H9 (cell line): ENCODE results near the gene LPP. TPM values are rescaled to one million over a fixed set of nuclear protein-coding genes. Genes with fewer than 3 reads are reported as not detected.

Experiments used
- DNase-seq: peaks from one replicate; pipeline ENCODE4 v3.0.0-alpha.2; 2017
- H2AFZ ChIP-seq: one replicate; pipeline ENCODE4 v1.6.1; 2013; ENCODE audit warnings: mild to moderate bottlenecking, low read length, control low read depth, moderate library complexity
- H2AK5ac ChIP-seq: 2 replicates; pipeline ENCODE4 v1.6.1; 2013; ENCODE audit warnings: low read length, control low read depth, mixed read lengths; ENCODE audit not compliant: insufficient read length
- H2BK120ac ChIP-seq: one replicate; pipeline ENCODE4 v1.6.1; 2013; ENCODE audit warnings: low read depth, mild to moderate bottlenecking, low read length, control low read depth, inconsistent platforms; ENCODE audit not compliant: poor library complexity, severe bottlenecking
- H2BK12ac ChIP-seq: 2 replicates; pipeline ENCODE4 v1.6.1; 2013; ENCODE audit warnings: low read length, control low read depth, mixed read lengths, low read depth; ENCODE audit not compliant: insufficient read length
- H2BK15ac ChIP-seq: 2 replicates; pipeline ENCODE4 v1.6.1; 2013; ENCODE audit warnings: low read depth, low read length, control low read depth
- H2BK20ac ChIP-seq: one replicate; pipeline ENCODE4 v1.6.1; 2013; ENCODE audit warnings: low read depth, mild to moderate bottlenecking, low read length, control low read depth, inconsistent platforms; ENCODE audit not compliant: poor library complexity, severe bottlenecking
- H2BK5ac ChIP-seq: 2 replicates; pipeline ENCODE4 v1.6.1; 2013; ENCODE audit warnings: low read length, control low read depth, mixed read lengths; ENCODE audit not compliant: insufficient read length
- H3K14ac ChIP-seq: 2 replicates; pipeline ENCODE4 v1.6.1; 2013; ENCODE audit warnings: low read length, control low read depth; ENCODE audit not compliant: insufficient read depth
- H3K18ac ChIP-seq: 2 replicates; pipeline ENCODE4 v1.6.1; 2013; ENCODE audit warnings: low read depth, mild to moderate bottlenecking, mixed read lengths, low read length, control low read depth; ENCODE audit not compliant: insufficient read length
- H3K23ac ChIP-seq: 2 replicates; pipeline ENCODE4 v1.6.1; 2013; ENCODE audit warnings: low read length, control low read depth, mixed read lengths, low read depth; ENCODE audit not compliant: insufficient read length
- H3K23me2 ChIP-seq: 2 replicates; pipeline ENCODE4 v1.6.1; 2013; ENCODE audit warnings: low read depth, mild to moderate bottlenecking, mixed read lengths, low read length, control low read depth; ENCODE audit not compliant: insufficient read length, poor library complexity, severe bottlenecking
- H3K27ac ChIP-seq: 2 replicates; pipeline ENCODE4 v1.5.1; 2013; ENCODE audit warnings: low read length, control low read depth, mixed read lengths, low read depth; ENCODE audit not compliant: insufficient read length
- H3K27me3 ChIP-seq: 2 replicates; pipeline ENCODE4 v1.6.1; 2013; ENCODE audit warnings: low read length, control low read depth, inconsistent platforms; ENCODE audit not compliant: insufficient read depth
- H3K4ac ChIP-seq: 2 replicates; pipeline ENCODE4 v1.6.1; 2013; ENCODE audit warnings: low read depth, mild to moderate bottlenecking, control low read depth, inconsistent platforms, low read length, moderate library complexity
- H3K4me1 ChIP-seq: 2 replicates; pipeline ENCODE4 v1.6.1; 2013; ENCODE audit warnings: low read length, control low read depth, inconsistent platforms; ENCODE audit not compliant: insufficient read depth
- H3K4me2 ChIP-seq: 2 replicates; pipeline ENCODE4 v1.6.1; 2013; ENCODE audit warnings: low read length, control low read depth, mixed read lengths; ENCODE audit not compliant: insufficient read length, insufficient read depth
- H3K56ac ChIP-seq: 2 replicates; pipeline ENCODE4 v1.6.1; 2013; ENCODE audit warnings: low read depth, mild to moderate bottlenecking, mixed read lengths, low read length, control low read depth; ENCODE audit not compliant: insufficient read length
- H3K79me1 ChIP-seq: 2 replicates; pipeline ENCODE4 v1.6.1; 2013; ENCODE audit warnings: low read depth, mild to moderate bottlenecking, moderate library complexity, low read length, control low read depth, inconsistent platforms; ENCODE audit not compliant: insufficient read depth, poor library complexity, severe bottlenecking
- H3K79me2 ChIP-seq: 2 replicates; pipeline ENCODE4 v1.6.1; 2013; ENCODE audit warnings: low read length, control low read depth, inconsistent platforms; ENCODE audit not compliant: insufficient read depth
- H3K9ac ChIP-seq: 2 replicates; pipeline ENCODE4 v1.6.1; 2013; ENCODE audit warnings: low read length, control low read depth, mixed read lengths; ENCODE audit not compliant: insufficient read length; ENCODE audit errors: extremely low read depth
- H3K9me3 ChIP-seq: one replicate; pipeline ENCODE4 v1.6.1; 2013; ENCODE audit warnings: low read depth, low read length, inconsistent platforms; ENCODE audit not compliant: control insufficient read depth
- H3T11ph ChIP-seq: one replicate; pipeline ENCODE4 v1.6.1; 2013; ENCODE audit warnings: mild to moderate bottlenecking, low read length, control low read depth, inconsistent platforms
- H4K20me1 ChIP-seq: one replicate; pipeline ENCODE4 v1.6.1; 2013; ENCODE audit not compliant: control insufficient read depth, insufficient read length, insufficient read depth
- H4K5ac ChIP-seq: 2 replicates; pipeline ENCODE4 v1.6.1; 2013; ENCODE audit warnings: low read depth, mild to moderate bottlenecking, mixed read lengths, low read length, control low read depth; ENCODE audit not compliant: insufficient read length
- H4K8ac ChIP-seq: replicated peaks from 2 replicates; pipeline ENCODE4 v1.6.1; 2013; ENCODE audit warnings: low read length, control low read depth, mixed read lengths, low read depth; ENCODE audit not compliant: insufficient read length
- H4K91ac ChIP-seq: 2 replicates; pipeline ENCODE4 v1.6.1; 2013; ENCODE audit warnings: low read depth, mild to moderate bottlenecking, moderate library complexity, mixed read lengths, low read length, control low read depth; ENCODE audit not compliant: insufficient read length
- H3K27ac Mint-ChIP-seq, 3 experiments: 2 replicates in 2 of 3; 3 replicates in 1 of 3; pipeline ENCODE4 v1.8.0; 2020 to 2021; ENCODE audit warnings: mixed read lengths in 3 of 3, mild to moderate bottlenecking in 1 of 3, moderate library complexity in 1 of 3
- H3K27me3 Mint-ChIP-seq: 2 replicates; pipeline ENCODE4 v1.8.0; 2021; ENCODE audit warnings: low read depth, mild to moderate bottlenecking, moderate library complexity, mixed read lengths
- H3K36me3 Mint-ChIP-seq, 3 experiments: 2 replicates in 2 of 3; 3 replicates in 1 of 3; pipeline ENCODE4 v1.8.0; 2020 to 2021; ENCODE audit warnings: low read depth in 3 of 3, mixed read lengths in 3 of 3; ENCODE audit not compliant: insufficient read depth in 1 of 3
- H3K4me1 Mint-ChIP-seq, 2 experiments: 2 replicates each; pipeline ENCODE4 v1.8.0; 2020; ENCODE audit warnings: mixed read lengths in 2 of 2
- H3K4me3 Mint-ChIP-seq, 2 experiments: 2 replicates in 1 of 2; 3 replicates in 1 of 2; pipeline ENCODE4 v1.8.0; 2020 to 2021; ENCODE audit warnings: mild to moderate bottlenecking in 2 of 2, mixed read lengths in 2 of 2, moderate library complexity in 1 of 2
- H3K9me3 Mint-ChIP-seq, 2 experiments: 2 replicates in 1 of 2; 3 replicates in 1 of 2; pipeline ENCODE4 v1.8.0; 2020; ENCODE audit warnings: mild to moderate bottlenecking in 2 of 2, mixed read lengths in 2 of 2, moderate library complexity in 1 of 2
- CTCF ChIP-seq: fragments of 200-600 bp; sonication (generic); conservative IDR thresholded peaks from 3 replicates; pipeline ENCODE4 v1.8.0; 2021; ENCODE audit warnings: antibody characterized with exemption, mild to moderate bottlenecking
- WGBS: extraction: QIAGEN DNeasy Blood & Tissue Kit; methylation state at CpG from one replicate; pipeline ENCODE4 v1.1.7; 2013; ENCODE audit warnings: missing lambda C conversion rate, low lambda C conversion rate, mixed read lengths; ENCODE audit not compliant: insufficient read length; ENCODE audit errors: extremely low coverage; 5-methylcytosine and 5-hydroxymethylcytosine counted together
- total RNA-seq: library from RNA; stranded (reverse); gene quantifications from 2 replicates; pipeline ENCODE4 v1.2.1, GENCODE V29; 2021

The LPP gene
- total RNA-seq, 1 experiment from 2014 or later = 64.6 TPM

DNA sequence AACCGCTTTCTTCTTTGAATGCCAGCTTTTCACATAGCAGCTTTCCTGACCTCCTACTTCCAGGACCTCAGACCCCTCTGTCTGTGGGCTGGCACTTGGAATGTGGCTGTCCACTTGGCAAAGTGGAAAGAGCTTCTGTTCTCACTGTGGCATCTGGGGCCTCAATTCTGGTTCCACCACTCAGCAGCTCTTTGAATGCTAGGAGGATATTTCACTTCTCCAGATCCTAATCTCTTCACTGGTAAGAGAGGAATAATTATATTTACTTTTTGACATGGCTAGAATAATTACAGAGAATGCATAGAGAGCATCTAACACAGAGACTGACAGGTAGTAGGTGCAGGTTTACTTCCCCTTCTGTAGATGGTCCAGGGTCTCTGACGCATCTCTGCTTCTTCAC is 405.9 kb downstream of the LPP start:
- no peaks in the 10 kb centered on the region for H4K20me1 ChIP-seq
- H2BK20ac ChIP-seq = no peak overlapping the region
- no peak overlapping the region for H3T11ph ChIP-seq
- H4K91ac ChIP-seq = no peak overlapping the region
- no peaks in the 10 kb centered on the region for H3K79me1 ChIP-seq
- H3K56ac ChIP-seq = no peak overlapping the region
- no peak for TF ChIP-seq CTCF
- no CpG with 5 or more reads among the region's 2 CpGs for WGBS
- H3K27ac Mint-ChIP-seq = no peak overlapping the region
- no peak overlapping the region for H3K4me2 ChIP-seq
- no peak overlapping the region for H3K23ac ChIP-seq
- no peaks in the 10 kb centered on the region for H3K9me3 ChIP-seq
- H3K36me3 Mint-ChIP-seq = no peaks in the 10 kb centered on the region
- no peaks in the 10 kb centered on the region for H3K9me3 Mint-ChIP-seq
- H3K27ac ChIP-seq = no peak overlapping the region
- no peak overlapping the region for H2AFZ ChIP-seq
- no peak overlapping the region for H2BK15ac ChIP-seq
- no peak overlapping the region for H3K4ac ChIP-seq
- H3K27me3 ChIP-seq = no peaks in the 10 kb centered on the region
- no peaks in the 10 kb centered on the region for H3K4me1 Mint-ChIP-seq
- no peaks in the 10 kb centered on the region for H3K27me3 Mint-ChIP-seq
- no peak overlapping the region for H2AK5ac ChIP-seq
- no peak overlapping the region for H2BK5ac ChIP-seq
- H4K5ac ChIP-seq = no peak overlapping the region
- H2BK12ac ChIP-seq = no peak overlapping the region
- H3K4me1 ChIP-seq = no peaks in the 10 kb centered on the region
- H3K23me2 ChIP-seq = no peaks in the 10 kb centered on the region
- no peak for DNase-seq
- H3K4me3 Mint-ChIP-seq = no peak overlapping the region
- H3K9ac ChIP-seq = no peak overlapping the region
- no peak overlapping the region for H3K18ac ChIP-seq
- H2BK120ac ChIP-seq = no peak overlapping the region
- no peak overlapping the region for H4K8ac ChIP-seq
- no peaks in the 10 kb centered on the region for H3K79me2 ChIP-seq
- H3K14ac ChIP-seq = no peak overlapping the region
